CD4-positive, alpha-beta memory T cell (primary cell): ENCODE measurements around the gene CALN1. TPM values are rescaled to one million over a fixed set of nuclear protein-coding genes. Genes with fewer than 3 reads are reported as not detected.
"Not testable (repeated sequence)": the region's sequence is repeated elsewhere in the genome, so short reads cannot be mapped to it uniquely, and the experiment has no call there.

Experiments used
- CTCF ChIA-PET: fragments of 350-600 bp; sonication (Branson Sonifier 250); formaldehyde crosslinking; loops from one replicate; lab custom pipeline; 2021; ENCODE audit warnings: inconsistent platforms; ENCODE audit not compliant: partially characterized antibody; lab: Charles Lee
- POLR2A ChIA-PET: fragments of 350-600 bp; sonication (Branson Sonifier 250); formaldehyde crosslinking; loops from one replicate; lab custom pipeline; 2021; ENCODE audit not compliant: partially characterized antibody; lab: Charles Lee
- DNase-seq, 5 donors: peaks; one replicate each; pipeline versions ENCODE4 v3.0.0 to v3.0.0-alpha.2; 2020 to 2022; ENCODE audit warnings: mixed read lengths in 1 of 5
- H3K27ac ChIP-seq: one replicate; pipeline ENCODE4 v1.7.0; 2013; ENCODE audit warnings: low read depth, low read length
- H3K27me3 ChIP-seq: 2 replicates; pipeline ENCODE4 v1.7.0; 2013; ENCODE audit warnings: mild to moderate bottlenecking, low read length, moderate library complexity; ENCODE audit not compliant: insufficient read depth
- H3K36me3 ChIP-seq: 2 replicates; pipeline ENCODE4 v1.7.0; 2013; ENCODE audit warnings: mild to moderate bottlenecking, low read length, moderate library complexity; ENCODE audit not compliant: insufficient read depth
- H3K4me1 ChIP-seq: 2 replicates; pipeline ENCODE4 v1.7.0; 2013; ENCODE audit warnings: mild to moderate bottlenecking, low read length, moderate library complexity; ENCODE audit not compliant: insufficient read depth
- H3K4me3 ChIP-seq, 2 donors: one replicate each; pipeline ENCODE4 v1.7.0; 2013; ENCODE audit warnings: low read length in 2 of 2, mild to moderate bottlenecking in 1 of 2
- H3K9me3 ChIP-seq, 2 donors: one replicate each; pipeline ENCODE4 v1.7.0; 2013; ENCODE audit warnings: low read length in 2 of 2, control low read depth in 1 of 2; ENCODE audit not compliant: control insufficient read depth in 1 of 2
- H3K27ac Mint-ChIP-seq, 7 donors: one replicate each; pipeline ENCODE4 v1.8.0; 2020 to 2021; ENCODE audit warnings: mixed read lengths in 7 of 7, mild to moderate bottlenecking in 6 of 7, inconsistent platforms in 3 of 7, moderate library complexity in 3 of 7
- H3K27me3 Mint-ChIP-seq, 2 donors: one replicate each; pipeline ENCODE4 v1.8.0; 2020 to 2021; ENCODE audit warnings: mixed read lengths in 2 of 2
- H3K36me3 Mint-ChIP-seq, 2 donors: one replicate each; pipeline ENCODE4 v1.8.0; 2020 to 2021; ENCODE audit warnings: mixed read lengths in 2 of 2, inconsistent platforms in 1 of 2, mild to moderate bottlenecking in 1 of 2
- H3K4me1 Mint-ChIP-seq, 4 donors: one replicate each; pipeline ENCODE4 v1.8.0; 2020 to 2021; ENCODE audit warnings: mixed read lengths in 4 of 4, mild to moderate bottlenecking in 1 of 4
- H3K4me3 Mint-ChIP-seq, 8 donors: one replicate each; pipeline ENCODE4 v1.8.0; 2020 to 2021; ENCODE audit warnings: mixed read lengths in 8 of 8, mild to moderate bottlenecking in 7 of 8, moderate library complexity in 6 of 8, inconsistent platforms in 3 of 8
- H3K9me3 Mint-ChIP-seq, 8 donors: one replicate each; pipeline ENCODE4 v1.8.0; 2020 to 2021; ENCODE audit warnings: mixed read lengths in 8 of 8, mild to moderate bottlenecking in 5 of 8, inconsistent platforms in 3 of 8, moderate library complexity in 1 of 8
- intact Hi-C: fragments of 100-400 bp; cut with micrococcal nuclease; formaldehyde crosslinking; loops from one replicate; pipeline ENCODE4 v1.15.1; 2023
- polyA plus RNA-seq, 2 donors: library from polyadenylated mRNA; unstranded; fragments of 300-500 nt; fragmentation: Illumina TruSeq; gene quantifications; one replicate each; pipeline ENCODE4 v1.2.3, GENCODE V29; 2021
- total RNA-seq, 2 experiments: library from RNA; stranded (reverse); gene quantifications; one replicate each; pipeline ENCODE4 v1.2.3, GENCODE V29; 2021

Gene CALN1
- total and polyA plus RNA-seq, 4 experiments from 2014 or later = not detected

DNA sequence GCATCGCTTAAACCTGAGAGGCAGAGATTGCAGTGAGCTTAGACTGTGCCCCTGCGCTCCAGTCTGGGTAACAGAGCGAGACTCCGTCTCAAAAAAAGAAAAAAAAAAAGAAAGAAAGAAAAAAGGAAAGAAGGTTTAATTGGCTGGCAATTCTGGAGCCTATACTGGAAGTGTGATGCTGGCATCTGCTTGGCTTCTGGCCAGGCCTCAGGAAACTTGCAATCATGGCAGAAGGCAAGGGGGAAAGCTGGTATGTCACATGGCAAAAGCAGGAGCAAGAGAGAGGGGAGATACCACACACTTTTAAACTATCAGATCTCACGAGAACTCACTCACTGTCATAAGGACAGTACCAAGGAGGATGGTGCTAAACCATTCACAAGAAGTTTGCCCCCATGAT lies 190.0 kb downstream of the CALN1 start:
- POLR2A ChIA-PET = no interaction called here
- Histone ChIP-seq H3K36me3 (no peaks in the 10 kb centered on the region), H3K4me1 (no peaks in the 10 kb centered on the region), H3K4me3 (no peak overlapping the region), H3K27ac (no peak overlapping the region), H3K9me3 (no peaks in the 10 kb centered on the region), H3K27me3 (no peaks in the 10 kb centered on the region)
- no peak overlapping the region for H3K27ac Mint-ChIP-seq
- H3K27me3 Mint-ChIP-seq = no peaks in the 10 kb centered on the region
- no peaks in the 10 kb centered on the region for H3K4me1 Mint-ChIP-seq
- intact Hi-C loops = no loop called here
- H3K36me3 Mint-ChIP-seq = no peaks in the 10 kb centered on the region
- H3K9me3 Mint-ChIP-seq = peaks cover 0 to 17% (median 10%) of the 10 kb centered on the region in 8 donors
- H3K4me3 Mint-ChIP-seq = no peak overlapping the region
- DNase-seq = no peak
- CTCF ChIA-PET = no interaction called here

DNA sequence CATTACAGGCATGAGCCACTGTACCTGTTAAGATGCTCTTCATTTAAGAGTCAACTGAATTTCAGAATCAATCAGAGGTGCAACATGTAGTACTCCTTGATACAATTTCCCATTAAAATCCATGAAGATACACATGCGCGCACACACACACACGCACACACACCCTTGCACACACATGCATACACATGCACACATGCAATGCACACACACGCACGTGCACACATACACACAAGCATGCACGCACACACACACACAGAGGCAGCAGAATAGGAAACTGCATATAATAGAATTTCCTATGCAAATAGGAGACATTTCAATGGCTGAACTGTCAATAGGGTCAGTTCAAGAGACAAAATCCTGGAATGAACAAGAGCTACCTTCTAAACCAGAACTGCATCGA lies 192.6 kb downstream of the CALN1 start:
- Mint-ChIP-seq H3K27ac (no peak overlapping the region), H3K36me3 (no peaks in the 10 kb centered on the region), H3K27me3 (no peaks in the 10 kb centered on the region), H3K4me1 (no peaks in the 10 kb centered on the region), H3K4me3 (no peak overlapping the region), H3K9me3 (peaks cover 0 to 14% (median 8%) of the 10 kb centered on the region in 8 donors)
- intact Hi-C loops = no loop called here
- H3K36me3 ChIP-seq = no peaks in the 10 kb centered on the region
- POLR2A ChIA-PET = no interaction called here
- no peaks in the 10 kb centered on the region for H3K27me3 ChIP-seq
- CTCF ChIA-PET = no interaction called here
- no peaks in the 10 kb centered on the region for H3K9me3 ChIP-seq
- H3K27ac ChIP-seq = no peak overlapping the region
- no peak for DNase-seq
- no peaks in the 10 kb centered on the region for H3K4me1 ChIP-seq
- H3K4me3 ChIP-seq = no peak overlapping the region

DNA sequence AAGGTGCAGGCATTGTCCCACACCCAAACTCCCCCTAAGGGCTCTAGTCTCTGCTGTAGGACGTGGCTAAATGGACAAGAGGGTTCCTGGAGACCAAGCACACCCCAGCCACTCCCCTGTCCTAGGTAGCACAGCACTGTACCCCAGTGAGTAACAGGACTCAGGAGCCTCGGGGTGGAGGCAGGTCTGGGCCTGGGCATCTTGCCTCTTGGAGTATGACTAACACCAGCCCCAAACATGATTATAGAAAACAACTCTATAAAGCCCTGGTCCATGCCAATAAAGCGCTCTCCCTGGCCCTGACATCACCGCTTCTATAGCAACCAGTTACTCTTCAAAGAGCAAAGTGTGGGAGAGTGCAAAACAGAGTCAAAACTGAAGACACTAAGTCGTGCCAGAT lies 195.0 kb downstream of the CALN1 start:
- Histone ChIP-seq H3K27ac (no peak overlapping the region), H3K36me3 (no peaks in the 10 kb centered on the region), H3K27me3 (no peaks in the 10 kb centered on the region), H3K4me3 (no peak overlapping the region), H3K4me1 (no peaks in the 10 kb centered on the region), H3K9me3 (no peaks in the 10 kb centered on the region)
- intact Hi-C loops = no loop called here
- ChIA-PET CTCF (no interaction called here), POLR2A (no interaction called here)
- no peak overlapping the region for H3K4me3 Mint-ChIP-seq
- H3K27ac Mint-ChIP-seq = no peak overlapping the region
- H3K4me1 Mint-ChIP-seq = no peaks in the 10 kb centered on the region
- no peak for DNase-seq
- H3K9me3 Mint-ChIP-seq = peaks cover 0 to 15% (median 7%) of the 10 kb centered on the region in 8 donors
- H3K27me3 Mint-ChIP-seq = peaks cover 0 to 2% of the 10 kb centered on the region in 2 donors
- no peaks in the 10 kb centered on the region for H3K36me3 Mint-ChIP-seq

DNA sequence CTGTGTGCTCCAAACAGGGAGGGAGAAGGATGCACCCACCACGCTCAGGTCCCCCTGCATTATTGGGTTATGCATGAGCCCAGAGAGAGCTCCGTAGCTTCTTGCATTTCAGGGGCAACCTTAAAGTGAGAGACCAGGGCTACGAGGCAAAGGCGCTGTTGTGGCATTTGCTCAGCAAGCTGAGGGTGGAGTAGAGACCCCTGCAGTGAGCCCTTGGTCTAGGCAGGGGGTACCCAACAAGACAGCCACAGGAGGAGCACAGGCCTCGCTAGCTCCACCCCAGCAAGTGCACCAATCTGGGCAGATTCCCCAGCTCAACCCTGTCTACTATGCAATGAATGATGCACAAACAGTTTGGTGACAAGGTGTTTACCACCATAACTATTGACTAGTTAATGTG lies 198.4 kb downstream of the CALN1 start:
- Histone ChIP-seq H3K9me3 (no peaks in the 10 kb centered on the region), H3K4me1 (no peaks in the 10 kb centered on the region), H3K27ac (no peak overlapping the region), H3K4me3 (no peak overlapping the region), H3K27me3 (no peaks in the 10 kb centered on the region), H3K36me3 (no peaks in the 10 kb centered on the region)
- no peaks in the 10 kb centered on the region for H3K4me1 Mint-ChIP-seq
- no peak overlapping the region for H3K4me3 Mint-ChIP-seq
- peaks cover 0 to 27% (median 15%) of the 10 kb centered on the region in 8 donors for H3K9me3 Mint-ChIP-seq
- no peak overlapping the region for H3K27ac Mint-ChIP-seq
- CTCF ChIA-PET = no interaction called here
- no peak for DNase-seq
- H3K27me3 Mint-ChIP-seq = peaks cover 0 to 2% of the 10 kb centered on the region in 2 donors
- POLR2A ChIA-PET = no interaction called here
- H3K36me3 Mint-ChIP-seq = no peaks in the 10 kb centered on the region
- intact Hi-C loops = no loop called here

DNA sequence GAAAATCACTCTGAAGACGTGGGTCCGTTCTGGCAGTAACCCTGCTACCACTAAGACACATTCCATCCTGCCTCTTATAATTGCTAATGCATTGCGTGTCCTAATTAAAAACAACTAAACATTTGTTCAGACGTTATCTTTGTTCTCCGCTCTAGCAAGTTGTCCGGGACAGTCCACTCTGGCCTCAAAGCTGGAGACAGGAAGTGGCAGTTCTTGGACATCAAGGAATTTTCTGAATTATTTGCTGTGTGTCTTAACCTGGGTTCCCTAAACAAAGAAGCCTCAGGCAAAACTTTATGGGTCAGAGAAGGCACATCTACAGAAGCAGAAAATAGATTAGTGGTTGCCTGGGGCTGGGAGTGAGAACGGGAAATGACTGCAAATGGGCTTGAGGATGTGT lies 199.1 kb downstream of the CALN1 start:
- H3K27me3 ChIP-seq = no peaks in the 10 kb centered on the region
- H3K4me3 Mint-ChIP-seq = no peak overlapping the region
- H3K4me1 ChIP-seq = no peaks in the 10 kb centered on the region
- no peaks in the 10 kb centered on the region for H3K36me3 Mint-ChIP-seq
- H3K4me1 Mint-ChIP-seq = no peaks in the 10 kb centered on the region
- ChIA-PET CTCF (no interaction called here), POLR2A (no interaction called here)
- H3K27me3 Mint-ChIP-seq = peaks cover 0 to 2% of the 10 kb centered on the region in 2 donors
- DNase-seq = no peak
- H3K9me3 Mint-ChIP-seq = peaks cover 0 to 29% (median 12%) of the 10 kb centered on the region in 8 donors
- no peak overlapping the region for H3K4me3 ChIP-seq
- H3K27ac ChIP-seq = no peak overlapping the region
- intact Hi-C loops = no loop called here
- H3K9me3 ChIP-seq = no peaks in the 10 kb centered on the region
- no peaks in the 10 kb centered on the region for H3K36me3 ChIP-seq
- H3K27ac Mint-ChIP-seq = no peak overlapping the region

DNA sequence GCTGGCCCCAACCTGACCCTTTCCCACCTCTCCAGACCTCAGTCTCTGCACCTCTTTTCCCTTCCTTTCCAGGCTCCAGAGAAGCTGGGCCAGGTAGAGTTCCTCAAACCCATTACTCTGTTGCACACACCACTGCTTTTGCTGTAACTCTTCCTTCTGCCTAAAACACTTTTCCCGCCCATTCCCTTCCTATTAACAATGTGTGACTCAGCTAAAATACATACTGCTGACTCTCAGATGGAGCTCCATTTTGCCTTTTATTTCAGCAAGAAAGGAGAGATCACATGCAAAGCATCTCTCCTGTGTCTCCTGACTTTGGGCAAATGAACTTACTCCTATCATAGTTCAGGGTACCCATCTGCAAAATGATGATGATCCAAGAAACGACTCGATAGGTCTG lies 201.0 kb downstream of the CALN1 start:
- Mint-ChIP-seq H3K27ac (no peak overlapping the region), H3K4me3 (no peak overlapping the region)

DNA sequence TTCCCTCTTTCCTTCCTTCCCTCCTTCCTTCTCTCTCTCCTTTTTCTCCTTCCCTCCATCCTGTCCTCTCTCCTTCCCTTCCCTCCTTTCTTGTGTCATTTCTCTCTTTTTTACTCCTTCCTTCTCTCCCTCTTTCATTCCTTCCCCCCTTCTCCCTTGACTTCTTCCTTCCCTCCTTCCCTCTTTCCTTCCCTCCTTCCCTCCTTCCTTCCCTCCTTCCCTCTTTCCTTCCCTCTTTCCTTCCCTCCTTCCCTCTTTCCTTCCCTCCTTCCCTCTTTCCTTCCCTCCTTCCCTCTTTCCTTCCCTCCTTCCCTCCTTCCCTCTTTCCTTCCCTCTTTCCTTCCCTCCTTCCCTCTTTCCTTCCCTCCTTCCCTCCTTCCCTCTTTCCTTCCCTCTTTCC lies 203.1 kb downstream of the CALN1 start:
- H3K9me3 ChIP-seq, H3K27me3 ChIP-seq, H3K4me1 ChIP-seq, H3K4me1 Mint-ChIP-seq, H3K4me3 ChIP-seq, H3K27ac ChIP-seq, H3K36me3 ChIP-seq, CTCF ChIA-PET, H3K36me3 Mint-ChIP-seq, POLR2A ChIA-PET, DNase-seq, H3K4me3 Mint-ChIP-seq, intact Hi-C loops, H3K27ac Mint-ChIP-seq, H3K27me3 Mint-ChIP-seq: not testable (repeated sequence)
- peaks cover 0 to 24% (median 11%) of the 10 kb centered on the region in 8 donors for H3K9me3 Mint-ChIP-seq

More for the DNA sequence above, 201.0 kb downstream of the CALN1 start:
- intact Hi-C loops = no loop called here
- ChIA-PET POLR2A (no interaction called here), CTCF (no interaction called here)
- no peaks in the 10 kb centered on the region for H3K36me3 Mint-ChIP-seq
- peaks cover 0 to 24% (median 13%) of the 10 kb centered on the region in 8 donors for H3K9me3 Mint-ChIP-seq
- no peaks in the 10 kb centered on the region for H3K9me3 ChIP-seq
- H3K4me1 ChIP-seq = no peaks in the 10 kb centered on the region
- peaks cover 0 to 2% of the 10 kb centered on the region in 2 donors for H3K27me3 Mint-ChIP-seq
- no peaks in the 10 kb centered on the region for H3K36me3 ChIP-seq
- no peak overlapping the region for H3K27ac ChIP-seq
- H3K4me3 ChIP-seq = no peak overlapping the region
- no peaks in the 10 kb centered on the region for H3K27me3 ChIP-seq
- no peaks in the 10 kb centered on the region for H3K4me1 Mint-ChIP-seq
- DNase-seq = no peak

DNA sequence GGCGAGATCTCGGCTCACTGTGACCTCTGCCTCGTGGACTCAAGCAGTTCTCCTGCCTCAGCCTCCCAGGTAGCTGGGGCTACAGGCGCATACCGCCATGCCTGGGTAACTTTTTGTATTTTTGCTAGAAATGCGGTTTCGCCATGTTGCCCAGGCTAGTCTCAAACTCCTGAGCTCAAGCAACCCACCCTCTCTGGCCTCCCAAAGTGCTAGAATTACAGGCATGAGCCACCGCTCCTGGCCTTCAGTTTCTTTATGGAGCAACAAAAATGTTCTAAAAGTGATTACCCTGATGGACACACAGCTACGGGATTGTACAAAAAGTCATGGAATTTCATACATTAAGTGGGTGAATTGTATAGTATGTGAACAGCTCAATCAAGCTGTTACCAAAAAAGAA lies 216.0 kb downstream of the CALN1 start:
- Mint-ChIP-seq H3K27ac (no peak overlapping the region), H3K4me1 (no peaks in the 10 kb centered on the region), H3K9me3 (peaks cover 0 to 12% (median 9%) of the 10 kb centered on the region in 8 donors), H3K36me3 (no peaks in the 10 kb centered on the region), H3K4me3 (no peak overlapping the region), H3K27me3 (no peaks in the 10 kb centered on the region)
- CTCF ChIA-PET = no interaction called here
- H3K4me1 ChIP-seq = no peaks in the 10 kb centered on the region
- no peak overlapping the region for H3K27ac ChIP-seq
- no peaks in the 10 kb centered on the region for H3K36me3 ChIP-seq
- POLR2A ChIA-PET = no interaction called here
- no peaks in the 10 kb centered on the region for H3K27me3 ChIP-seq
- no peaks in the 10 kb centered on the region for H3K9me3 ChIP-seq
- intact Hi-C loops = no loop called here
- DNase-seq = no peak
- no peak overlapping the region for H3K4me3 ChIP-seq
